Measurements from ENCODE around the gene IPO13.

Gene IPO13

DNA sequence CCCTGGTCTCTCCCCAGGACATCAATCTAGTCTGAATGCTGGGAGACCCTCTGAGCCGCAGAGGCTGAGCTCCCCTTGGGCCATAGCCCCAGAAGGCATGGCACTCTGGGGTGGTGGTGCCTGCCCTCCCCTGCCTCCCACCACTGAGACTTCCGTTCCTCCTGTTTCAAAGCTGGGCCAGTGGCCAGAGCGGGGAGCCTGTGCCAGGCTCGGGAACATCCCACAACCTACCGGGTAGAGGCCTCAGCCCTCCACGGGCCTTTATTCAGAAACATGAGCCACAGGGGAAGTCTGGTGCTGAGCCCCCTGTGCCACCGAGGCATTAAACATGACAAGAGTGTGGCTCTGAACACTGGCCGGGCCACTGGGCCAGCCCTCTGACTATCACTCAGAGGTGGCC, 52.7 kb downstream of the IPO13 start:
- DNase-seq (ENCODE audit: low read depth, low spot score): no peak
- H3K27ac ChIP-seq: no peak overlapping the region

DNA sequence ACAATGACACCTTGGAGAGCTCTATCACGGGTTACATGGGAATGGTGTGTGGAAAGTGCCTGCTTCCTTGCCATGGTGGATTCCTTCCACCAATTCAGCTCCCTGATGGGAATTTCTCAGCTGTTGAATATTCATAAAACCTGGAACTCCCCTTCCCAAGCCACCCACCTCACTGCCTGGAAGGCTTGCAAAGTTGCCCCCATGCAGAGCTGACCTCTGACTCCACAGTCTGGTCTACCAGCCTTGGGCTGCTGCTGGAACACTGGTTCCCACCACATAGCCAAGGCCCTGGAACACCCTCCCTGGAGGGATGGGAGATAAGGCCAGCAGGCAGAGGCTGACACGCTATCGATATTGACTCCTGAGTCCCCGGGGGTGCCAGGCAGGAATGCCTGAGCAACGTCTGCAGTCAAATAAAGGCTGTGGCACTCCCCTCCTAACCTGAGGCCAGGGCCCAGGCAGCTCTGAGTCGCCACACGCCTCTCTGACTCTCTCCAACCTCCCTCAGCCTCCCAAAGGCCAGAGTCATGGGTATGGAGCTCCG, 53.4 kb downstream of the IPO13 start:
- DNase-seq (ENCODE audit: low read depth, low spot score): no peak
- H3K27ac ChIP-seq: no peak overlapping the region

- no peak for DNase-seq (ENCODE audit: low read depth, low spot score)
- no peak overlapping the region for H3K27ac ChIP-seq
Measured at GRCh38 chr1:44002165-44002564, 55.4 kb downstream of the IPO13 start.

DNA sequence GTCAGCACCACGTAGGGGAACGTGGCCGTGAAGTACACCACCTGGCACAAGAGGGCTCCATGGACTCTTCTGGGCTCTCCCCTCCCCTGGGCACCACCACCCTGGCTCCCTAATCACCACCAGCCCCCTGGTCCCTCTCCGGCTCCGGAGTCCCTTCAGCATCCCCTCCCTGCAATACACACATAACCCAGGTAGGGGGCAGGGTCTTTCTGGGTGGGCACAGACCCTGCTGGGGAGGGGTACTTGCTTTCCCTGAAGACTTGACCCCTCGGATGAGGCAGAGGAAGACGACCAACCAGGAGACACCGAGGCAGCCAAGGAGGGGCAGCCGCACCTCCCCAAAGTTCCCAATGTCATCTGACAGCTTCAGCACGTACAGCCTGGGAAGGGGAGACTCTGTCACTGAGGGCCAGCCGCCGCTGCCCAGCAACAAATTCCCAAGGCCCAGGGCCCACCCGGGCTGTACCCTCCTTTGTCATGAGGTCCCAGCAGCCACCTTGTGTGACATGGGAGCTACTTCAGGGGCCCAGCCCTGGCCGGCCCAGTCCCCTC, 55.9 kb downstream of the IPO13 start:
- no peak overlapping the region for H3K27ac ChIP-seq
- no peak for DNase-seq (ENCODE audit: low read depth, low spot score)

GRCh38 chr1:44008259-44008658, 61.5 kb downstream of the IPO13 start:
- no peak overlapping the region for H3K27ac ChIP-seq
- no peak for DNase-seq (ENCODE audit: low read depth, low spot score)

GRCh38 chr1:44010935-44011471, 64.3 kb downstream of the IPO13 start:
- H3K27ac ChIP-seq: no peak overlapping the region
- no peak for DNase-seq (ENCODE audit: low read depth, low spot score)

- no peak overlapping the region for H3K27ac ChIP-seq
- DNase-seq (ENCODE audit: low read depth, low spot score): no peak
Measured at GRCh38 chr1:44012404-44012803, 65.7 kb downstream of the IPO13 start.

DNA sequence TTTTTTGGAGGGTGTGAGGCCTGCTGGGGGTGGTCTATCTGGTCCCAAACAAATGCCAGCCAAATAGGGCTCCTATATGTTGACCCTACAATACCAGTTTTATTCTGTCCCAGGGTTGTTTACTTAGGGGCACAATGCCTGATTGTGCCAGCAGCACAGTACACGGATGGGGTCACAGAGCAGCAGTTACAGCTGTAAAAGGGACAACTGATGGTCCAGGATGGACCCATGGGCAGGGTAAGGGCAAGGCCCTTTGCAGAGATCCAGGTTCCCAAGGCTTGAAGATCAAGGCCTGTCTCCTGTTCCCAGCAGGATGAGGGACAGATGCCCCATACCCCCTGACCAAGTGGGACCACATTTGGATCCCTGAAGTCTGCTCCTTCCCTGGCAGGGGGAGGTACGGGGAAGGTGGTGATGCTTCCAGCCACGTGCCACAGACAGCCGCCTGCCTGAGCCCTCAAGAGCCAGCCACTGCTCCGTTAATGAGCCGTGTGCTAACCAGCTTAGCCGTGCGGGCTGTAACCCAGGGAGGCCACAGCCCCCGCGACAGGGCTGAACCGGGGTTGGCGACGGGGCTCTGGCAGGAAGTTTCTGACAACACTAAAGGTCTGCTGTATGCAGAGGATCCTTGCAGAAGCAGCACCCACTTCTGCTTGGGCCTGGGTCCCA, 66.3 kb downstream of the IPO13 start:
- H3K27ac ChIP-seq: no peak overlapping the region
- no peak for DNase-seq (ENCODE audit: low read depth, low spot score)

DNA sequence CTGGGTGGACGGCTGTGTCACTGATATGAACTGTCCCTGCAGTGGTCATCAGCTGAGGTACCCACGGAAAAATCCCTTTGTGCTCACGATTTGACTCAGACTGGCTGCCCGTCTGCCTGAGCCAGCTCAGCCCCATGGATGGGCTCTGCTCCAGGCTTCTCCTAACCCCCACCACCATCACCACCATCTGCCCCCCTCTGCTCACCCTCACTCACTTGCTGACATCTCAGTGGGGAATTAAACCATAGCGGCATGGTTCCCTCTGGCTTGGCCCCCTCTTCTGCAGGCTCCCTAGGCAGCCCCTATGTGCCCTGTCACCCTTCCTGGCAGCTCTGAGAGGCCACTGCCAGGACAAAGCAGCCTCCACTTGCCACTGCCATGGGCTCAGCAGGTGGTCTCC, 67.2 kb downstream of the IPO13 start:
- no peak for DNase-seq (ENCODE audit: low read depth, low spot score)
- no peak overlapping the region for H3K27ac ChIP-seq

DNA sequence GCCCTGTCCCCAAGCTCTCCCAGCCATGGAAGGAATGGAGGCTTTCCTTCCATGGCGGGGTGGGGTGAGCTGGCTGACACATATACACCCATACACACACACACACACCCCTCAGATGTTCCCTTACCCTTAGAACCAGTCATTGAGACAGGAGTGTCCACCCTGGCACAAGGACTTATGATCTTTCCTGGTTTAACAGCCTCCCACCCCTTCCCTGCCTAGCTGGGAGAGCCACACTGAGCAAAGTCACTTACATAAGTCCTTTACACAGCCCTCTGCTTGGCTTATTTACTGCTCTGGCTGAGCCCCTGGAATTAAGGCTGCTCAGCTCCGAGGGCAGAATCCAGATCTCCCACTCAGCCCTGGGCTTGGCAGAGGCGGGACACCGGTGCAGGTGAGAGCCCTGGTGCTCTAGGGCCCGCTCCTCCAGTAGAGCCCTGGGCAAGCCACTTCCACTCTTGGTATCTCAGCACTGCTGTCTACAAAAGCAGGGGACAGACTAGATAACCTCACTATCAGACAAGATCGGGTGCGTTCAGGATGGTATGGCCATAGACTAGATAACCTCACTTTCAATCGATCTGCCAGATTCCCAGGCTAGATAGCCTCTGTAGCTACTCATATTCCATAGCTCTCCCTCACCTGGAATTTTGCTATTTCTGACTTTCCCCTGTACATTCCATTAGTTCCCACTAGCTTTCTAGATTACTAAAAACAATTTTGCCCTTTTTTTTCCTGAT, 67.8 kb downstream of the IPO13 start:
- DNase-seq (ENCODE audit: low read depth, low spot score): no peak
- no peak overlapping the region for H3K27ac ChIP-seq

GRCh38 chr1:44015206-44015605, 68.5 kb downstream of the IPO13 start:
- no peak overlapping the region for H3K27ac ChIP-seq
- DNase-seq (ENCODE audit: low read depth, low spot score): no peak

DNA sequence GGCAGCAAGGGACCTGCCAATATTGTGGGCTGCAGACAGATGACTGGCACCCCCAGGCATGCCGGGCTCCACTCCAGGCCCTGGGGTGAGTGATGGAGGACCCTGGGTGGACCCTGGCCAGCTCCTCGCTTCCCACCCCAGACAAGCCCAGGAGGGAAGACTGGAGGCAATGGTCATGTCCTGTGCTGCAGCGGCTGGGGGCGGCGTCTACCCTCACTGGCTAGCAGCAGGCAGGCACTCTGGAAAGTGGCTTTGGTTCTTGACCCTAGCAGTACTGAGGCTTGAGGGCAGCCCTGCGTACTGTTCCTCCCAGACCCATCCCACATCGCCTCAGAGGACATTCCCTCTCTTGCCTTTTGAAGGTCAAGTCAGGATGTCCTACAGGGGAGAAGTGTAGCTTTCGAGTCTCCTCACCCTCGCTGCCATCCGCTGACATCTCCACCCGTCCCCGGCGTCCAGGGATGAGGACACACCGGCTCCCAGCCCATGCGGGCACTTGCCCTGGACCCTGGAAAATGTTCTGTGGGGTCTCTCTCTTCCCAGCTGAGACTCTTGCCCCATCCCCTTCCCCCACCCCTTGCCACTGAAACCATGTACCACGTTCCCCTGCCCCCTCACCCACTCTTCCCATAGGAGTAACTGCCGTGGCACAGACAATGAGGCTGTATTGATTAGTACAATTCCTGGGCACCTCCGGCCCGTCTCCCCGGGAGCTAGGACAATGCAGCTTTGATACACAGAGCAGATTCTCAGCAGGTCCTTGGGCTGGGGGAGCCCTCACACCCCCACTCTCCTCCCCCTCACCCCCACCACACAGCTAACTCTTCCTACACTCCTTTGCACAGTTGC, 69.5 kb downstream of the IPO13 start:
- H3K27ac ChIP-seq: no peak overlapping the region
- DNase-seq (ENCODE audit: low read depth, low spot score): no peak

DNA sequence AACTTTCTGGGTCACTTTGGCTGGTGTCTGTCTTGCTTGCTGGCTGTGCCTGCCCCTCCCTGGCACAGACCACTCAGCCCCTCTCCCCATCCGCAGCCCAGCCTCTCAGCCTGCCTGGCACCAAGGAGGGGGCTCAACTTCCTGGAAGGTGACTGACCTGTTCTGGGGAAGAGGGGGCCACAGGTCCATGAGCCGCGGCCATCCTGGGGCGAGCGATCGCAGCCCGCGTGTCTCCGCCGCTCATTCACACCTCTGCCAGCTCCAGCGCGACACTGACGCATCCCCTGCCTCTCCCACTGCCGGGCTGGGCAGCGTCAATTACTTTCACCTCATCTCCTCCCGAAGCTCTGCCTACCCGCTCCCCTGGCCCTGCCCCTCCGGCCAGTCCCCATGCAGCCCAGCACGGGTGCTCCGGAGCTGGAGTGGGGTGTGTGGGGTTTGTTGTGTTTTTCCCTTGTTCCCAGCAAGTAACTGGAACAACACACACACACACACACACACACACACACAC, 70.2 kb downstream of the IPO13 start:
- DNase-seq (ENCODE audit: low read depth, low spot score): no peak
- no peak overlapping the region for H3K27ac ChIP-seq
